ENCODE data around the gene KCNK2. TPM values are rescaled to one million over a fixed set of nuclear protein-coding genes. Genes with fewer than 3 reads are reported as not detected.
"Not testable (repeated sequence)": the region's sequence is repeated elsewhere in the genome, so short reads cannot be mapped to it uniquely, and the experiment has no call there.

KCNK2 gene
- total and polyA plus RNA-seq, 10 donors: 0.13 to 0.17 TPM; not detected in 8

DNA sequence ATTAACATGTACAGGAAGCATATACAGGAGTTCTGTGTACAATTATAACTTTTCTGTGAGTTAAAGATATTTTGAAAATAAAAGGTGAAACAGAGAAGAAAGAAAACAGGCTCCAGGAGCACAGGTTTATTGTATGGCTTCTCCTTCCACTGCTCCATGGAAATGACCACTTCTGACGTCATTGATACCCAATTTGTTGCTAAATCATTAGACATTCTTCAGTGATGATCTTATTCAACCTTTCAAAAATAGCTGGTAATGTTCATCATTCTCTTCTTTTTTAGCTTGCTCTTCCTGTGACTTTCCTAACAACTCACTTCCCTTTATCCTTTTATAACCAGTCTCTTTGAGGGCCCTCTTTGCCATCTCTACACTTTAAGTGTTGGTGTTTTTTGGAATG, 77.8 kb downstream of the KCNK2 start:
- H3K9me3 ChIP-seq: peaks cover 0 to 28% (median 3%) of the 10 kb centered on the region in 8 donors
- intact Hi-C loops (cut with DNase I; ENCODE audit: low total_unique reads): no loop called here
- no peaks in the 10 kb centered on the region for H3K36me3 ChIP-seq
- no peaks in the 10 kb centered on the region for H3K4me1 ChIP-seq
- WGBS, 5 donors: 59 to 83% (median 65%) methylated on average over 1 of the region's 1 CpG
- H3K27me3 ChIP-seq (replicated peaks in 1 of 7): no peaks in the 10 kb centered on the region
- no peak overlapping the region for H3K4me3 ChIP-seq
- no peak for DNase-seq
- no peak overlapping the region for H3K27ac ChIP-seq
- TF ChIP-seq POLR2A (IDR thresholded peaks at IDR 0.05) (no peak), POLR2AphosphoS5 (IDR thresholded peaks at IDR 0.05) (no peak), CTCF (IDR thresholded peaks at IDR 0.05 in 8 of 11, conservative IDR thresholded peaks at IDR 0.05 in 3 of 11) (no peak)

GRCh38 chr1:215163144-215163543, 80.6 kb downstream of the KCNK2 start:
- 90 to 95% (median 93%) methylated on average over 4 of the region's 4 CpGs for WGBS, 5 donors
- H3K4me1 ChIP-seq; DNase-seq; intact Hi-C loops (cut with DNase I; ENCODE audit: low total_unique reads); H3K27me3 ChIP-seq (replicated peaks in 1 of 7); H3K4me3 ChIP-seq; H3K36me3 ChIP-seq; H3K27ac ChIP-seq: not testable (repeated sequence)
- peaks cover 0 to 27% (median 3%) of the 10 kb centered on the region in 8 donors for H3K9me3 ChIP-seq

DNA sequence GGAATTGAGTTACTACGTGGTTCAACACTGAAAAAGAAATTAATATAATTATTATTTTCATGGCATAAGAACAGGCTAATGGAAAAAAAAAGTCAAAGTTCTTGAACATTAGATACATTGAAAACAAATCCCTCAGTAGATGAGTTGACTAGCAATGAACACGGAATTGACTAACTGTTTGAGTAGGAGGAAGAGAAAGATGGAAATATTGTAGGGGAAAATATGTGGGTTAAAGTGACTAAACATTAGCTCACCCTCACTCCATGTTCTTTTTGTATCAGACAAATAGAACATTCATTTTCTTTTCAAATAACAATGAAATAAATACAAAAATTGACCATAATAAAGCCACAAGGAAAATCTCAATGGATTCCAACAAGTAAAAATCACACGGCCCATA, 84.3 kb downstream of the KCNK2 start:
- no peaks in the 10 kb centered on the region for H3K36me3 ChIP-seq
- no peak overlapping the region for H3K27ac ChIP-seq
- H3K9me3 ChIP-seq: peaks cover 0 to 27% (median 4%) of the 10 kb centered on the region in 8 donors
- no peak overlapping the region for H3K4me3 ChIP-seq
- TF ChIP-seq POLR2AphosphoS5 (IDR thresholded peaks at IDR 0.05) (no peak), POLR2A (IDR thresholded peaks at IDR 0.05) (no peak), CTCF (IDR thresholded peaks at IDR 0.05 in 8 of 11, conservative IDR thresholded peaks at IDR 0.05 in 3 of 11) (no peak)
- no peaks in the 10 kb centered on the region for H3K4me1 ChIP-seq
- no peaks in the 10 kb centered on the region for H3K27me3 ChIP-seq (replicated peaks in 1 of 7)
- 79 to 91% (median 84%) methylated on average over 3 of the region's 3 CpGs for WGBS, 5 donors
- intact Hi-C loops (cut with DNase I; ENCODE audit: low total_unique reads): no loop called here
- DNase-seq: no peak

DNA sequence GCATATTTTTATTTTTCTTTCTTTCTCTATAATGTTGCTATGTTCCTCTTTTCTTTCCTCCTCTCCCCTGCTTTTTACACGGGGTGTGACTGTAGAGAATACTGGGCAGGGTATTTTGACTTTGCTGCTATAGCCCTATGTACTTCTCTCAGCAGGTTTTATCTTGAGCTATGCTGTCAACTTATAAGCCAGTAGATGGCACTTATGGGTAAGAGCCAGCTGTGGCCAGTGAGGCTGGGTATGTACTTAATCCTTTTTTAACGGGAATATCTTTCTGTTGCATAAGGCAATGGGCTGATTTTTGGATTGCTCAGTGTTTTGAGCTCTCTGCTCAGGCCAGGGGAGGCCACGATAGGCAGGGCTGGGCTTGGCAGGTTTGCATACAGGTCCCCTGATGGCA, 99.0 kb downstream of the KCNK2 start:
- Histone ChIP-seq H3K4me1 (no peaks in the 10 kb centered on the region), H3K9me3 (peaks cover 0 to 39% (median 25%) of the 10 kb centered on the region in 8 donors), H3K4me3 (no peak overlapping the region), H3K27me3 (replicated peaks in 1 of 7) (no peaks in the 10 kb centered on the region), H3K36me3 (no peaks in the 10 kb centered on the region), H3K27ac (no peak overlapping the region)
- 66 to 84% (median 77%) methylated on average over 3 of the region's 3 CpGs for WGBS, 5 donors
- no peak for DNase-seq
- TF ChIP-seq POLR2A (IDR thresholded peaks at IDR 0.05) (no peak), CTCF (IDR thresholded peaks at IDR 0.05 in 8 of 11, conservative IDR thresholded peaks at IDR 0.05 in 3 of 11) (no peak), POLR2AphosphoS5 (IDR thresholded peaks at IDR 0.05) (no peak)
- intact Hi-C loops (cut with DNase I; ENCODE audit: low total_unique reads): no loop called here

DNA sequence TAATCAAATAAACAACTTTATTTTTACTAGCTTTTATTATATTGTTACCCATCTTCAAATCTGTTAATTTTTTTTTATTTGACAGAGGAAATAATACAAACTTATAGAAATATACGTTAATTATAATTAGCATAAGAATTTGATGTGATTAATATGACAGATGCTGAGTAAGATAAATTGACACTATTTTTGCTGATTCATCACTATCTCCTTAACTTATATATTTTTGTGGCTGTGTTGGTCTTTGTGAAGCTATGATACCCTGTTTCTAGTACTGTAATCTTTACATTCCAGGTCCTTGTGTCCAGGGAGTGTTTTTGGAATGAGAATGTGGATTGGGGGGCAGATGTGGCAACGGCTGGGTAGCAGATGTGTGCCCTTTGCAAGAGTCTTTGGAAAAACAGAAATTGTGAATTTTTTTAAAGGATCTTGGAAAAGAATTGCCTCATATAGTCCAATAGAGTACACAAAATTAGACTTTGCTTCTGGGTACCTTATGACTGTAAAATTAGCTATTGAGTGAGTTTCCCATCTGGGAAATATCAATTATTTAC, 102.6 kb downstream of the KCNK2 start:
- H3K4me3 ChIP-seq: no peak overlapping the region
- no peak overlapping the region for H3K27ac ChIP-seq
- no peak for DNase-seq
- H3K4me1 ChIP-seq: no peaks in the 10 kb centered on the region
- intact Hi-C loops (cut with DNase I; ENCODE audit: low total_unique reads): no loop called here
- H3K36me3 ChIP-seq: no peaks in the 10 kb centered on the region
- no peaks in the 10 kb centered on the region for H3K27me3 ChIP-seq (replicated peaks in 1 of 7)
- peaks cover 0 to 31% (median 20%) of the 10 kb centered on the region in 8 donors for H3K9me3 ChIP-seq
- TF ChIP-seq POLR2AphosphoS5 (IDR thresholded peaks at IDR 0.05) (no peak), CTCF (IDR thresholded peaks at IDR 0.05 in 8 of 11, conservative IDR thresholded peaks at IDR 0.05 in 3 of 11) (no peak), POLR2A (IDR thresholded peaks at IDR 0.05) (no peak)
- WGBS, 5 donors: 66 to 85% (median 77%) methylated on average over 2 of the region's 2 CpGs
